ENCODE data around the gene LBX2. TPM values are rescaled to one million over a fixed set of nuclear protein-coding genes. Genes with fewer than 3 reads are reported as not detected.
"Not testable (repeated sequence)": the region's sequence is repeated elsewhere in the genome, so short reads cannot be mapped to it uniquely, and the experiment has no call there.

Gene LBX2
- polyA plus RNA-seq, 3 donors, result 3.1 to 7.9 (median 3.9) TPM

DNA sequence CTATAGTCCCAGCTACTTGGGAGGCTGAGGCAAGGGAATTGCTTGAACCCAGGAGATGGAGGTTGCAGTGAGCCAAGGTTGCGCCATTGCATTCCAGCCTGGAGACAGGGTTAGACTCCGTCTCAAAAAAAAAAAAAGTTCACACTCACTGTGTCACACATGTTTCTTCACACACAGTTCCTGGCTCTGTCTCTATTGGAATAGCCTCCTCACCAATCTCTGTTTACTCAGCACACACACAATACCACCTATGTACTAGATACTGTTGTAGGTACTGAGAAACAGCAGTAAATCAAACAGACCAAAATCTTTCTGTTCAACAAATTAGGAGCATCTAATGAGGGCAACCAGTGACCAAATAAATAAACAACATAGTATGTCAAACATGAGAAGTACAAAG lies 13.3 kb downstream of the LBX2 start:
- DNase-seq, result no peak

DNA sequence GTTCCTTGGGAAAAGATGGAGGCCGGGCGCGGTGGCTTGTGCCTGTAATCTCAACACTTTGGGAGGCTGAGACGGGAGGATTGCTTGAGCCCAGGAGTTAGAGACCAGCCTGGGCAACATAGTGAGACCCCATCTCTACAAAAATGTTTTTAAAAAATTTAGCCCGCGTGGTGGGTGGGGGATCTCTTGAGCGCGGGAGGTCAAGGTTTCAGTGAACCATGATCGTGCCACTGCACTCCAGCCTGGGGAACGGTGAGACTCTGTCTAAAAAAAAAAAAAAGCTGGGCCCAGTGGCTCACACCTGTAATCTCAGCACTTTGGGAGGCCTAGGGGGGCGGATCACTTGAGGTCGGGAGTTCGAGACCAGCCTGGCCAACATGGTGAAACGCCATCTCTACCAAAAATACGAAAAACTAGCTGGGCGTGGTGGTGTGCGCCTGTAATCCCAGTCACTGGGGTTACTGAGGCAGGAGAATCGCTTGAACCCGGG lies 15.7 kb downstream of the LBX2 start:
- not testable (repeated sequence) for DNase-seq

DNA sequence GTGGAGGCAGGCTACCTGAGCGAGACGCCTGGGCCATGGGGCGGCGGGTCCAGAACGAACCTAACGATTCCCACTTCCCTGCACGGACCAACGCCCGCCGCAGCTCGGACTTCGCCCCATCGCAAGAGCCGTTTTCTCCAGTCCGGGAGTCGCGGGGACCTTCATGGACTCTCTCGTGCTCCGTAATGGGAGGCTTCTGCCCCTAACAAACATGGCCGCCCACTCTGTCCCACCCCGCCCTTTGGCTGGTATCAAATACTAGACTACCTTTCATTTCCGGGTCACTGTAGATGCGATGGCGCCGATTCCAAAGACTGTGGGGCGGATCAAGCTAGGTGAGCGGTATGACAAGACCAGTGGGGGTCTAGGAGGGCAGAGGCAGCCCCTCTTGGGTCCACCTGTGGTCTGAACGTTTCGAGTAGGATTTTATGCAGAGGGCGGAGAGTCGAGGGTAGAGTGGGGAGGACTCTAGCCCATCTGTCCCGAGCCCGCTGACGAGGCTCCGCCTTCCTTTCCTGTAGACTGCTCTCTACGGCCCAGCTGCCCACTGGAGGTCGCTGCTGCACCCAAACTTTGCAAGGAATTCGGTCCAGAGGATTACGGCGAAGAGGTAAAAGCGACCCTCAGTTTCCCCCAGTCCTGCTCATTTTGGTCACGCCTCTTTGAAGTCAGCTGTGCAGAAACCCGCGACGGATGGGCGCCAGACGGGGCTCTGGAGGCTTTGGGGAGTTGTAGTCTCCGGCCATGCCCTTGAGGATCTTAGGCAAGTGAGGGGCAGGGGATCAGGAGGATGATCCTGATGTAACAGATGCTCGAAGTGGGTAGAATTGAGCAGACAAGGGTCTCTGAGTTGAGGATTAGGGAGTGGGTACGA lies 16.4 kb downstream of the LBX2 start, which contains the start of the genes CCDC142 and TTC31:
Gene CCDC142 (minus strand): TSS at position 198 of the 874 bp plus-strand sequence. CDS start 161 bp downstream, at position 37.
Gene TTC31 (plus strand): TSS at position 281 of the 874 bp plus-strand sequence. CDS start 15 bp downstream, at position 296.
- peak; percentile 97 for DNase-seq

DNA sequence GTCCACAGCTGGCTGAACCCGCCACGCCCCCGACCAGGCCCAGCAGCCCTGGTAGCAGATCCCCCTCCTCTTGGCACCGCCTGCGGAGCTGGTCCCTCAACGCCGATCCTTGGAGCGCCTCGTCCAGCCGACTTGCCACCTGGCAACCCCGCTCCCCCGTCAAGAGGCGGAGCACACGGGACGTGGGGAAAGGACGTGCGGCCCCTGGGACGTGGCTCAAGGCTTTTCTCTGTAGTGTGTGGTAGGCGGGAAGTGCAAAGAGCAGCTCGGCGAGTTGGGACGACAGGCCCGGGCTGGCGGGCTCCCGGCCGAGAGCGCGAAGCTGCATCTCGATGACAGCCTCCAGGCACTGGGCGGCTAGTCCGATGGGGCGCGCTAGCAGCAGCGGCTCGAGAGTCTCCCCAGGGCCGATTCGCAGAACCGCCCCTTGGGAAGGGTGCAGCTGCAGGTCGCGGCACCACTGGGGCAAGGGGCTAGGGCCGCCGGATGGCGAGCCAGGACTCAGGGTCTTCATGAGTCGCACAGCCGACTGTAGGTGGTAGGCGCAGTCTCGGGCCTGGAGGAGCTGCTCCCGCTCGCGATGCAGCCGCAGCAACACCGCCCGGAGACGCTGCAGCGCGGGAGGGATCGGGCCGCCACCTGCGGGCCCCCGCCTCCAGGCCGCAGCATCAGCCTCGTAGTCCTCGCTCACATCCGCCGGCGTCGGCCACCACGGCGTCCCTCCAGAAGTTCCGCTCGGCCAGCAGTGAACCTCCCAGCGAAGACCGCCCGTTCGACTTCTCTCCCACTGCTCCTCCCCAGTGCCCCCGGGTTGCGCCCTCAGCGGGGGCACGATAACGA lies 17.2 kb downstream of the LBX2 start:
- DNase-seq, result no peak

DNA sequence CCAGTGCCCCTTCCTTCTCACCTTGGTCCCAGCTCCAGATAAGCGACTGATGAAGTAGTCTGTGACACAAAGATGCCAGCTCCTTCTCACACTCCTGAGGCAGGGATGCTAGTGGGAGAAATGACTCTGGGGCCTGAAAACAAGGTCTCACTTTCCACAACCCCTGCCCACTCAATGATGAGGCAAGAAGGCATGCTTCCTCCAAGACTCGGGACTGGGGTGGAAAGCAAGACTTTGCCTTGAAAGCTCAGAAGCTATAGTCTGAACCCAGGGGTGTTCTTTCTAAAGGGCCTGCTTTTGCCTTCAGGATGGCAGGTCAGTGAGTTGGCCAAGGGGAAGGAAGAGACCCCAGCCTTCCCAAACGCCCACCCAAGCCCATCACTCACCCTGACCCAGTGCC lies 18.0 kb downstream of the LBX2 start:
- DNase-seq, result no peak

DNA sequence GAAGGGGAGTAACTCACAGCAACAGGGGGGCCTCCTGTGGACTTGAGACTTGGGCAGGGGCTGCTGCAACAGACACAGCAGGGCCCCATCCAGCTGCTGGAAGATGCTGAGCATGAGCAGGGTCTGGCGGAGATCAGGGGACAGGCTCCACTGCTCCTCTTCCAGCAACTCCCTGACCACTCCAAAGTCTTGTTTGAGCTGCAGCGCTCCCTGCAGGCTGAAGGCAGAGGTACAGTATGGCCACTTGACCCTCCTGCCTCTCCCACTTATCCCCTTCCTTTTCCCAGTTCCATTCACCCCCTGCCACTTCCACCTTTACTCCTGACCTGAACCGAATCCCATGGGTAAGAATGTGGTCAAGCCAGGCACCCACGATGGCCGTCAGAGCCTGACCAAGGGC lies 24.5 kb downstream of the LBX2 start:
- no peak for DNase-seq

DNA sequence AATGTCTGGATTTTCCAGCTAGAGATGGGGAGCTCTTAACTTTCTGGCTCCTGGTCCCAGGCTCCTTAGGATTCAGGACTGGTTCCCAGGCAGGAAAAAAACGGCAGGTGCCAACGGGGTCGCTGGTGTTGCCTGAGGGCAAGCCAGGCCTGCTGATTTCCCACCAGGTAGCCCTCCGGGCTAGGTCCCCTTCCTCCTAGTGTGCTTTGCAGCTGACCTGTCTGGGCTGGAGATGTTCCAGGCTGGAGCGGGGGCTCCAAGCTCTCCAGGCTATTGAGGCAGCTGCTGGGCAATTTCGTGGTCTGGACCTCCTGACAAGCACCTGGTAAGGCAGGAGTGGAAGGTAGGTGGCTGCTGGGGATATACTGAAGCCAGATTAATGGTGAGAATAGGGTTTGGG lies 24.9 kb downstream of the LBX2 start:
- DNase-seq, result no peak

DNA sequence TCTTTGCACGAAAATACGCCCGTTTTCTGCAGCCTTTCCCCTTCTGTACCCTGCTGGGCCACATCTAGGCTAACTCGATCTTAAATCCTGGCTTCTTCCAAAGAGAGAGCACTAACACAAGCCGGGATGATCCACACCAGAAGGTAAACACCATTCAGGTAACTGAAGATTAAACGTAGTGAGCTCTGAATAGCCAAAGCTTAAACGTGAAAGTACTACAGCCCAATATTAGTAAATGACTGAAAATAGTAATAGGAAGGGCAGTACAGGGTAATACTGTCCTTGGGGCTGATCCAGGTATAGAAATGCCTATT lies 26.5 kb downstream of the LBX2 start:
- DNase-seq, result no peak

DNA sequence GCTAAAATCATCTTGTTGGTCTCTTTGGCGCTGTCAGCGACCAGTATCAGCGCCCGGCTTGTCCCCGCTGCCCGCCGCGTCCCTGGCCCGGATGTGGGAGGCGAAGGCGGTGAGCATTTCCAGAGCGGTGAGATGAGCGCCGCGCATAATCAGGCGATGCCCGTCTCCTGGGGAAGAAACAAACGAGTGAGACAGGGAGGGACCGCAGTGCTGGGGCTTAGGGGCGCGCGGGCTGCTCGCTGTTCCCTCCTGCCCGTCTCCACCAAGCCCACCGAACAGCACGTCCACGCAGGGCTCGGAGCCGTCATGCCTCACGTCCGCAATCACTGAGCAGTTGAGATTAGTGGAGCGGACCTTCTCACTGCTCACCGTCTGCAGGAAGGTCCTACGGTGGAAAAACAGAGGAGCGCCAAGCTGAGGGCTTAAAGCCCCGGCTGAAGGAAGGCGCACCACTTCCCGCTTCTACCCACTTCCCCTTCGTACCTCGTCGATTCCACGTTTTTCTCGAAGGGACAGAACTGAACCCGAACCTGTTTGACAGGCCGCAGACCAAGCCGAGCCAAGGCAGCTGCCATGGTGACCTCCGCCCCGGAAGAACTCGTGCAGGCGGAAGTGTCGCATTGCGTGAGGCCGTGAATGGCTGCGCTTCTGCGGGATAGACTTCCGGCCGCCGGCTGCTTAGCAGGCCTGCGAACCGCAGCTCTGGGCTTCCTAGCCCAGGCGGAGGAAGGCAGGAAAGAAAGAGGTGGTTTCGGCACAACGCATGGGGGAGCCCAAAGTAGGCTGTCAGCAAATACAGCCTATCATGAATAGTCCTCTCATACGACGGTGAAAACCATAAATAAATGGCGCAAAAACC lies 27.1 kb downstream of the LBX2 start, which contains the start of gene MRPL53:
Gene MRPL53 (minus strand): TSS at position 595 of the 859 bp plus-strand sequence. CDS start 20 bp downstream, at position 575.
- DNase-seq, result peak; percentile 94

DNA sequence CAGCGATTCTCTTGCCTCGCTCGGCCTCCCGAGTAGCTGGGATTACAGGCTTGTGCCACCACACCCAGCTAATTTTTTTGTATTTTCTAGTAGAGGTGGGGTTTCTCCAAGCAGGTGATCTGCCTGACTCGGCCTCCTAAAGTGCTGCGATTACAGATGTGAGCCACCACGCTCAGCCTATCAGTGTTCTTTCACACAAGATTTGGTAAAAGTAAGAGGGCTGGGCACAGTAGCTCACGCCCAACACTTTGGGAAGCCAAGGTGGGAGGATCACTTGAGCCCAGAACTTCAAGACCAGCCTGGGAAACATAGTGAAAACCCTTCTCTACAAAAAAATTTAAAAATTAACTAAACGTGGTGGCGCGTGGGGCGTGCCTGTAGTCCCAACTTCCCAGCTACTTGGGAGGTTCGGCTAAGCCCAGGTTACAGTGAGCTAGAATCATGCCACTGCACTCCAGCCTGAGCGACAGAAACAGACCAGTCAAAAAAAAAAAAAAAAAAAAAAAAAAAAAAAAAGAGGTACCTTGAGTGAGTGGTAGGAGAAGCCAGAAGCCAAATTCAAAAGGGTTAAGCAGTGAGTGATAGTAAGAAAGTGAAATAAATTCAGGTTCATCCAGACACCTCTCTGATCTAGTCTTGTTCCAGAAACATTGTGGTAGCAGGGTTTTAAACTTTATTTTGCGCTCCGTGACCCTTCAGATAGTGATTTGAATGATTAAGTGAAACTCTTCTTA lies 27.9 kb downstream of the LBX2 start:
- DNase-seq, result no peak

DNA sequence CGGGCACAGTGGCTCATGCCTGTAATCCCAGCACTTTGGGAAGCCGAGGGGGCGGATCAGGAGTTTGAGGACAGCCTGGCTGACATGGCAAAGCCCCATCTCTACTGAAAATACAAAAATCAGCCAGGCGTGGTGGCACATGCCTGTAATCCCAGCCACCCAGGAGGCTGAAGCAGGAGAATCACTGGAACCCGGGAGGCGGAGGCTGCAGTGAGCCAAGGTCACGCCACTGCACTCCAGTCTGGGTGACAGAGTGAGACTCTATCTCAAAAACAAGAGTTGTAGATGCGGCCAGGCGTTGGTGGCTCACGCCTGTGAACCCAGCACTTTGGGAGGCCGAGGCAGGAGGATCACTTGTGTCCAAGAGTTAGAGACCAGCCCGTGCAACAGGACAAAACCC lies 28.7 kb downstream of the LBX2 start:
- DNase-seq, result not testable (repeated sequence)

DNA sequence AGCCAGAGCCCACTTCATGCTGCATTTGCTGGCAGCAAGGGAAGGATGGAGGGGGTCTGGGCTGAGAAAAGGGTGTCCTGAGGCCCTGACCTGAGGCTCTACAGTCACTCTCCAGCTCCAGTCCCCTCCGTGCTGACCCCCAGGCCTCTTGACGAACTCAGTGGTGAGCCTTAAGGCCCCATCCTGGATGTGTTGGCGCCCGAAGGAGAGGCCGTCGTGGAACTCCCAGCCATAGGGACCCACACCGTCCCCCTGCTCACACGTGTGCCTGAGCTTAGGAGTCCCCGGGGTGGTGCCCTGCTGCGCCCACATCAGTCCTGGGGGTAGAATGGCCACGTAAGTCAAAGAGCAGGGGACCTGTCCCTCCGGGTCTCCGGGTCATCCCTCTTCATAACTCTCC lies 35.0 kb downstream of the LBX2 start:
- no peak for DNase-seq

DNA sequence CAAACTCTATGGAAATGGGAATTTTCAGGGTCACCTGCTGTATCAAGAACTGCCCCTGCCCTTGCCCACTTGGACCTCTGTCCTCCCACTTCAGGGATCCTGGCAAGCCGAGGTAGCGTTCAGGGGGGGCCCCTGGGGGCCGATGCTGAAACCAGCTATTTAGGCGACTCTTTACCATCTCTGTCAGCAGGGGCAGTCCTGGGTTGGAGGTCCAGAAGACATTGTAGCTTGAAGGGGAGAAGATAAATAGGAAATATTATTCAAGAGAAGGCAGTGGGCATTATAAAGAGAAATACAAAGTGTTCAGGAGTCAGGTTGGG lies 36.7 kb downstream of the LBX2 start:
- no peak for DNase-seq

DNA sequence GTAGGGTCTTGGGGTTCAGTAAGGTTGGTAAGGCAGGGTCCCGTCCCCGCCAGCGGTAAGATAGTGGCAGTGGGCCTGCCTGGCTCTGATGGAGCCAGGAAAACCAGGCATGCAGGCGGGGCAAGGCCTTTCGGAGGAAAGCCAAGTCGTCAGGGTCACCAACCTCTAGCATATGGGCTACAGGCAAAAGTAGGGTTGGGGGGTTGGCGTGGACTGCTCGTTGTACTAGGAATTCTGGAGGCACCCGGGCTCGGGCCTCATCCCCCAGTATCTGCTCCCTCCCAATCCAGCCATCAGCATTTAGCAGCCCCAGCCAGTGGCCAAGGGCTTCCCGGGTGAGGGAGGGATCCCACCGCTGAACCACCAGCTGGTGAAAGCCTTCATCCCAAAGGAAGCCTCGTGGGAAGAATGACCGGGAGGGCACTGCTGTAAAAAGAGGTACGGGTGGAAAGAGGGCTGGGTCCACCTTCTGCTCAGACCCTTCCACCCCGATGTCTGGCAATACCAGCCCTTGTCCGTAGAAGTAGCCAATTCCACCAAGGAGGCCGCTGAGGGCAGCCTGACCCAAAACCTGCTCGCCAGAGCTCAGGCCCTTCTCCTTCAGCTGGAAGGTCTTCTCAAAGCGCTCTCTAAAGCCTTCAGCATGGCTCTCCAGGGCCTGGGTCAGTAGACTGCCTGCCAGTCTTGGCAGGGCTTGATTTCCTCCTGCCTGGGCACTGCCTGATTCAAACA lies 37.2 kb downstream of the LBX2 start:
- no peak for DNase-seq

DNA sequence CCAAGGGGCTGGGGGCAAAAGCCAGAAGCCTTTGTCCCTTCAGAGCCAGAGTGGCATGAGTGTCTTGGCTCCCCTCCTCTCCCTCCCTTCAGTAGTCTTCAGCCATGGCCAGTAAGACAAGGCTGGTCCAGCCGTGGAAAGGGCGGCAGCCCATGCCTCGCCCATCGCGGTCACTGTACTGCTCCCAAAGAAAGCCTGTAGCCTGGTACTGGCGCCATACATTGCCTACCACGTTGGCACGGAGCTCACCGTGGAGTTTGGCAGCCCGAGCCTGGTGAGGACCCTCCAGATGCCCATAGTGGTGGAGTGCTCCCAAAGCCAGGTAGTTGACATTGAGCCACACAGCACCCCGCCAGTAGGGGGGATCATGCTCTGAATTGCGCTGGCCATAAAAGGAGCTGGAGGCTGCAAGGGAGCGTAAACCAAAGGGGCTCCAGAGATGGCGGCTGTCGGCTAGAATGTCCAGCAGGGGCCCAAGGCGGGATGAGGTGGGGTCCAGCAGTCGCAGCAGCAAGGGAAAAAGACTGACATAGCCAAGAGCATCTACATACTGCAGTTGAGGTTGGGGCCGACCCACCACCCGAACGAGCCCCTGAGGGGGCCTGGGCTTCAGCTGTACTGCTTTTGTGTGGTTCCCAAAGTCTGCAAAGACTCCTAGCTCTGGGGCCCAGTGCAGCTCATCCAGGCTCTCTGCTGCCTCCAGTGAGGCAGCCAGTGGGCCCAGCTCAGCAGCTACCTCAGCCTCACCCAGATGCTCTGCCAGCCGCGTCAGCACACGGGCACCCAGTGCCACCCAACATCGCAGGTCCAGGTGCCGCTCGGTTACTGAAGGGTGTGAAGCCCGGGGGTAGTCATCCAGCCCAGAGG lies 38.0 kb downstream of the LBX2 start:
- no peak for DNase-seq

DNA sequence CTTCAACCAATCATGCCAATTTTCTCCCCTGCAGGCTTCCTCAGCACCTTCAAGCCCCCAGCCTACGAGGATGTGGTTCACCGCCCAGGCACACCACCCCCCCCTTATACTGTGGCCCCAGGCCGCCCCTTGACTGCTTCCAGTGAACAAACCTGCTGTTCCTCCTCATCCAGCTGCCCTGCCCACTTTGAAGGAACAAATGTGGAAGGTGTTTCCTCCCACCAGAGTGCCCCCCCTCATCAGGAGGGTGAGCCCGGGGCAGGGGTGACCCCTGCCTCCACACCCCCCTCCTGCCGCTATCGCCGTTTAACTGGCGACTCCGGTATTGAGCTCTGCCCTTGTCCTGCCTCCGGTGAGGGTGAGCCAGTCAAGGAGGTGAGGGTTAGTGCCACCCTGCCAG lies 39.2 kb downstream of the LBX2 start:
- not testable (repeated sequence) for DNase-seq

DNA sequence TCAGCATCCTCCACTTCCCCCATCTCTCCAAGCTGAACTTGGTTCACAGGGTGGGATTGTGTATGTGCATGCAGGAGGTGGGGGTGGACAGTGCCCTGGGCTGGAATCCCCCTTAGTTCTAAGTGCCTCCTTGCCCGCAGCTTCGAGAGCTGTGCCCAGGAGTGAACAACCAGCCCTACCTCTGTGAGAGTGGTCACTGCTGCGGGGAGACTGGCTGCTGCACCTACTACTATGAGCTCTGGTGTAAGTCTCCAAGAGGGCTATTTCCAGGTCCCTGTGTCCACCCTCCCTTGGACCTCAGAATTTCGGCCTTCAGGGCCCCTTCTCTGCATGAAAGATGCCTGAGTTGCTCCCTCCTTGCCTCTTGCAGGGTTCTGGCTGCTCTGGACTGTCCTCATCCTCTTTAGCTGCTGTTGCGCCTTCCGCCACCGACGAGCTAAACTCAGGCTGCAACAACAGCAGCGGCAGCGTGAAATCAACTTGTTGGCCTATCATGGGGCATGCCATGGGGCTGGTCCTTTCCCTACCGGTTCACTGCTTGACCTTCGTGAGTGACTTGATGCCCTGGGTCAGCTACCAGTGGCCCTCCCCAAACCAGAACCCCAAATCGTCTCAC lies 39.8 kb downstream of the LBX2 start:
- not testable (repeated sequence) for DNase-seq

DNA sequence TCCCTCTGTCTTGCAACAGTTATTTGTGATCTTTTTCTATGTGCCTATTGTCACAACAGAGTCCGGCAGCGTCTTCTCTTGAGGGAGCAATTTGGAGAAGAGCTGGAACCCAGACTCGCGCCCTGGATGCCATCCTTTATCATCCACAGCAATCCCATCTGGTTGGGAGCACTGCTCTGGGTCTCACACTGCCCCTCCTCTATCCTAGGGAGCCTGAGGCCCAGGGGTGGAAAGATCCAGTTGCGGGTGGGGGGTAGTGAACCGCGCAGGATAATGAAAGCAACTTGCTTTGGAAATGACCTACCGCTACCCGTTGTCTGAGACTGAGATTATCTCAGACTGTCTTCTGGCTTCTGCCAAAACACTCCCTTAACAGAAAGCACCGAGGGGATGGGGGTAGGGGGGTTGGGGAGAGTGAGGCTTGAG lies 40.5 kb downstream of the LBX2 start:
- DNase-seq, result no peak
